Stimulated activated CD8-positive, alpha-beta memory T cell treated with anti-CD3 and anti-CD28 coated beads, Interleukin-15, amount 100 ng/mL, for 4 hours (primary cell): Measurements from ENCODE around the gene DNAJC15.
A peak's percentile ranks its signal among the peaks of the same experiment; 100 is the strongest.
"Not testable (repeated sequence)": the region's sequence is repeated elsewhere in the genome, so short reads cannot be mapped to it uniquely, and the experiment has no call there.

Experiments used
- DNase-seq, 2 donors: peaks; one replicate each; pipeline ENCODE4 v3.0.0-alpha.2; 2020; ENCODE audit warnings: low read depth in 2 of 2

Gene DNAJC15

GRCh38 chr13:43023289-43023963 lies at the start of gene DNAJC15:
Gene DNAJC15 (plus strand): TSS chr13:43023586. CDS start chr13:43023627, 41 bp downstream.
- DNase-seq = peak; percentile 64 to 67

- no peak for DNase-seq
Observed at GRCh38 chr13:42976066-42976465, 47.3 kb upstream of the DNAJC15 start.

GRCh38 chr13:42977219-42977659 lies 46.1 kb upstream of the DNAJC15 start:
- no peak for DNase-seq

GRCh38 chr13:42981317-42981716 lies 42.1 kb upstream of the DNAJC15 start:
- DNase-seq = no peak

GRCh38 chr13:42981853-42982252 lies 41.5 kb upstream of the DNAJC15 start:
- DNase-seq = no peak

GRCh38 chr13:42984026-42984425 lies 39.4 kb upstream of the DNAJC15 start:
- DNase-seq = no peak

- no peak for DNase-seq
Observed at GRCh38 chr13:42984691-42985090, 38.7 kb upstream of the DNAJC15 start.

- DNase-seq = no peak
Observed at GRCh38 chr13:42985312-42986175, 37.8 kb upstream of the DNAJC15 start.

GRCh38 chr13:42986176-42986574 lies 37.2 kb upstream of the DNAJC15 start:
- DNase-seq = no peak

GRCh38 chr13:42990291-42991232 lies 32.8 kb upstream of the DNAJC15 start:
- no peak for DNase-seq

GRCh38 chr13:42991233-42991897 lies 32.0 kb upstream of the DNAJC15 start:
- not testable (repeated sequence) for DNase-seq

GRCh38 chr13:42991898-42992763 lies 31.3 kb upstream of the DNAJC15 start, which contains the start of gene EPSTI1:
Gene EPSTI1 (minus strand): TSS chr13:42992241. CDS start chr13:42992165, 76 bp downstream.
- peak; percentile 54 to 71 for DNase-seq

- no peak for DNase-seq
Observed at GRCh38 chr13:42992764-42993122, 30.6 kb upstream of the DNAJC15 start.

- DNase-seq = no peak
Observed at GRCh38 chr13:42994878-42995277, 28.5 kb upstream of the DNAJC15 start.

GRCh38 chr13:42996584-42996983 lies 26.8 kb upstream of the DNAJC15 start:
- DNase-seq = no peak

GRCh38 chr13:42997381-42997780 lies 26.0 kb upstream of the DNAJC15 start:
- no peak for DNase-seq

GRCh38 chr13:42999491-42999890 lies 23.9 kb upstream of the DNAJC15 start:
- DNase-seq = no peak

GRCh38 chr13:43000676-43001075 lies 22.7 kb upstream of the DNAJC15 start:
- DNase-seq = no peak

GRCh38 chr13:43002021-43002420 lies 21.4 kb upstream of the DNAJC15 start:
- no peak for DNase-seq

- DNase-seq = no peak
Observed at GRCh38 chr13:43003010-43003409, 20.4 kb upstream of the DNAJC15 start.
